ENCODE results near the gene CREB5.

CREB5 gene

DNA sequence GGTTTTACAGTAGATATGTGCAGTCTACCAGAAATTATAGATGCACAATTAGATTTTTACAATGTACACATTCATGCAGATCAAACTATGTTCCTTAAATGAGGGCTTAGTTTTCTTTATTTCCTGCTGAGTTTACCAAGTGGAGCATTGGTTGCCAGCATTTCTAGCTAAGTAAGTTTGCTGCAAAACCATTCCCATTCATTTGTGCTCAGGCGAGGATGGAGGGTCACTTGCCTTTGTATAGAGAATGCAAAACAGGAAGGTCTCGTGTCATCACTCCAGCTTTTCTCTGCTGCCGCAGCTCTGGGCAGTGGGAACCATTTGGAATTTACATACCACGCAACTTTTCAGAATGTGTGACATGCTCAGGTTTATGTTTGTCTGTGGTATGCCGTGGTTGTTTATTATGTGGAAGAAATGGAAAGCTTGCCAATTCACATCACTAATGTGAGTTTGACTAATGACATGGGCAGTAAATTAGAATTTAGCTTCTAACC lies 347.2 kb downstream of the CREB5 start:
- H2BK12ac ChIP-seq (ENCODE audit: low read length in 2 of 2) = no peak overlapping the region
- no peak overlapping the region for H3K4ac ChIP-seq (ENCODE audit: low read depth in 1 of 2, low read length in 2 of 2)
- H2AK5ac ChIP-seq (ENCODE audit: low read length, severe bottlenecking) = no peak overlapping the region
- H3K4me3 ChIP-seq (ENCODE audit: insufficient read depth in 1 of 2, low read depth in 1 of 2, low read length in 2 of 2) = no peak overlapping the region
- H3K4me2 ChIP-seq (ENCODE audit: low read length, poor library complexity, severe bottlenecking) = no peak overlapping the region
- peaks cover 4% of the 10 kb centered on the region for H3K4me1 ChIP-seq (ENCODE audit: control insufficient read depth, insufficient read depth, low read depth, low read length)
- H3K9ac ChIP-seq (ENCODE audit: low read length) = no peak overlapping the region
- no peak overlapping the region for H3K18ac ChIP-seq (ENCODE audit: low read depth in 1 of 2, low read length in 2 of 2)
- H2AFZ ChIP-seq (ENCODE audit: low read depth, low read length) = no peak overlapping the region
- no peak overlapping the region for H3K14ac ChIP-seq (ENCODE audit: low read length in 2 of 2)
- WGBS = 50% methylated on average over 5 of the region's 5 CpGs
- no peaks in the 10 kb centered on the region for H3K9me3 ChIP-seq (ENCODE audit: control insufficient read depth, low read length)
- no peak overlapping the region for H2BK15ac ChIP-seq (ENCODE audit: low read depth, poor library complexity, severe bottlenecking)
- no peak overlapping the region for H2BK120ac ChIP-seq (ENCODE audit: low read depth, low read length)
- H3K27me3 ChIP-seq (ENCODE audit: control insufficient read depth in 1 of 2, insufficient read depth in 1 of 2, low read length in 2 of 2) = no peaks in the 10 kb centered on the region
- H2BK5ac ChIP-seq (ENCODE audit: low read depth, low read length, poor library complexity, severe bottlenecking) = no peak overlapping the region
- no peak overlapping the region for H3K27ac ChIP-seq (ENCODE audit: low read length, poor library complexity, severe bottlenecking)
- DNase-seq = peak; percentile 55
- no peak overlapping the region for H4K8ac ChIP-seq (ENCODE audit: low read length)
- no peak overlapping the region for H4K91ac ChIP-seq (ENCODE audit: low read length)
- peaks cover 10% of the 10 kb centered on the region in 2 experiments for H3K36me3 ChIP-seq (ENCODE audit: control insufficient read depth in 1 of 2, insufficient read depth in 2 of 2, low read depth in 1 of 2, low read length in 2 of 2)
- no peak overlapping the region for H3K23ac ChIP-seq (ENCODE audit: low read length in 2 of 2)
- peaks cover 21% of the 10 kb centered on the region for H3K79me1 ChIP-seq (replicated peaks; ENCODE audit: low read length, poor library complexity, severe bottlenecking)

- H4K8ac ChIP-seq (ENCODE audit: low read length) = no peak overlapping the region
- no peaks in the 10 kb centered on the region for H3K9me3 ChIP-seq (ENCODE audit: control insufficient read depth, low read length)
- no peak overlapping the region for H3K4ac ChIP-seq (ENCODE audit: low read depth in 1 of 2, low read length in 2 of 2)
- no peak overlapping the region for H3K4me2 ChIP-seq (ENCODE audit: low read length, poor library complexity, severe bottlenecking)
- H3K27ac ChIP-seq (ENCODE audit: low read length, poor library complexity, severe bottlenecking) = no peak overlapping the region
- no peaks in the 10 kb centered on the region for H3K27me3 ChIP-seq (ENCODE audit: control insufficient read depth in 1 of 2, insufficient read depth in 1 of 2, low read length in 2 of 2)
- H2AK5ac ChIP-seq (ENCODE audit: low read length, severe bottlenecking) = no peak overlapping the region
- H2BK12ac ChIP-seq (ENCODE audit: low read length in 2 of 2) = no peak overlapping the region
- peaks cover 7 to 10% of the 10 kb centered on the region in 2 experiments for H3K36me3 ChIP-seq (ENCODE audit: control insufficient read depth in 1 of 2, insufficient read depth in 2 of 2, low read depth in 1 of 2, low read length in 2 of 2)
- no peak overlapping the region for H3K14ac ChIP-seq (ENCODE audit: low read length in 2 of 2)
- WGBS = 98% methylated on average over 2 of the region's 2 CpGs
- no peak overlapping the region for H3K9ac ChIP-seq (ENCODE audit: low read length)
- H2BK15ac ChIP-seq (ENCODE audit: low read depth, poor library complexity, severe bottlenecking) = no peak overlapping the region
- no peak overlapping the region for H3K23ac ChIP-seq (ENCODE audit: low read length in 2 of 2)
- H3K4me1 ChIP-seq (ENCODE audit: control insufficient read depth, insufficient read depth, low read depth, low read length) = peaks cover 2% of the 10 kb centered on the region
- no peak overlapping the region for H2BK5ac ChIP-seq (ENCODE audit: low read depth, low read length, poor library complexity, severe bottlenecking)
- no peak overlapping the region for H3K4me3 ChIP-seq (ENCODE audit: insufficient read depth in 1 of 2, low read depth in 1 of 2, low read length in 2 of 2)
- DNase-seq = no peak
- H4K91ac ChIP-seq (ENCODE audit: low read length) = no peak overlapping the region
- no peak overlapping the region for H2BK120ac ChIP-seq (ENCODE audit: low read depth, low read length)
- no peak overlapping the region for H3K18ac ChIP-seq (ENCODE audit: low read depth in 1 of 2, low read length in 2 of 2)
- no peak overlapping the region for H2AFZ ChIP-seq (ENCODE audit: low read depth, low read length)
- H3K79me1 ChIP-seq (replicated peaks; ENCODE audit: low read length, poor library complexity, severe bottlenecking) = peaks cover 19% of the 10 kb centered on the region
Measured at GRCh38 chr7:28761505-28761904, 349.2 kb downstream of the CREB5 start.

DNA sequence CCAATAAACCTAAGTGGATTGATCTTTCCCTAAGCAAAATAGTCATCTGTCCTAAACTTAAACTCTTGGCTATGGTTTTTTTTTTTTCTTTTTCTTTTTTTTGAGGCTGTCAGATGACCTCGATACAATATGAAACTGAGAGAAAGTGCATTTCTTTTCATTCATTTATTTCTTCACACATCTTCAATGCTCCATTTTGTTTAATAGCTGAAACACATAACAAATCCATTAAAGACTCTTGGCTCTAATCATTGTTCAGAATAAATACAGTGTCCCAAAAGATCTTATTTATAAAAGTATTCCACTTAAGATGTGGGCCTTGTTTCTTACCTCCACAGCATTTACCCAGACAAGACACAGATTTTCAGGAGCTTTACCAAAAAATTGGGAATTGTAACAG lies 350.3 kb downstream of the CREB5 start:
- no peaks in the 10 kb centered on the region for H3K9me3 ChIP-seq (ENCODE audit: control insufficient read depth, low read length)
- no peak overlapping the region for H3K14ac ChIP-seq (ENCODE audit: low read length in 2 of 2)
- H3K4me1 ChIP-seq (ENCODE audit: control insufficient read depth, insufficient read depth, low read depth, low read length) = peaks cover 2% of the 10 kb centered on the region
- H4K91ac ChIP-seq (ENCODE audit: low read length) = no peak overlapping the region
- H3K9ac ChIP-seq (ENCODE audit: low read length) = no peak overlapping the region
- no peak overlapping the region for H2AFZ ChIP-seq (ENCODE audit: low read depth, low read length)
- no peak overlapping the region for H2BK12ac ChIP-seq (ENCODE audit: low read length in 2 of 2)
- no peak overlapping the region for H2AK5ac ChIP-seq (ENCODE audit: low read length, severe bottlenecking)
- no peak overlapping the region for H3K18ac ChIP-seq (ENCODE audit: low read depth in 1 of 2, low read length in 2 of 2)
- no peaks in the 10 kb centered on the region for H3K27me3 ChIP-seq (ENCODE audit: control insufficient read depth in 1 of 2, insufficient read depth in 1 of 2, low read length in 2 of 2)
- H3K79me1 ChIP-seq (replicated peaks; ENCODE audit: low read length, poor library complexity, severe bottlenecking) = peaks cover 21% of the 10 kb centered on the region
- H3K4me2 ChIP-seq (ENCODE audit: low read length, poor library complexity, severe bottlenecking) = no peak overlapping the region
- no peak overlapping the region for H3K4ac ChIP-seq (ENCODE audit: low read depth in 1 of 2, low read length in 2 of 2)
- peaks cover 7 to 10% of the 10 kb centered on the region in 2 experiments for H3K36me3 ChIP-seq (ENCODE audit: control insufficient read depth in 1 of 2, insufficient read depth in 2 of 2, low read depth in 1 of 2, low read length in 2 of 2)
- DNase-seq = no peak
- H3K23ac ChIP-seq (ENCODE audit: low read length in 2 of 2) = no peak overlapping the region
- no peak overlapping the region for H2BK5ac ChIP-seq (ENCODE audit: low read depth, low read length, poor library complexity, severe bottlenecking)
- H2BK120ac ChIP-seq (ENCODE audit: low read depth, low read length) = no peak overlapping the region
- no peak overlapping the region for H3K27ac ChIP-seq (ENCODE audit: low read length, poor library complexity, severe bottlenecking)
- H3K4me3 ChIP-seq (ENCODE audit: insufficient read depth in 1 of 2, low read depth in 1 of 2, low read length in 2 of 2) = no peak overlapping the region
- H2BK15ac ChIP-seq (ENCODE audit: low read depth, poor library complexity, severe bottlenecking) = no peak overlapping the region
- no peak overlapping the region for H4K8ac ChIP-seq (ENCODE audit: low read length)
- 100% methylated on average over 1 of the region's 1 CpG for WGBS

GRCh38 chr7:28766359-28766758 lies 354.0 kb downstream of the CREB5 start:
- Histone ChIP-seq H2BK5ac (ENCODE audit: low read depth, low read length, poor library complexity, severe bottlenecking) (no peak overlapping the region), H2BK15ac (ENCODE audit: low read depth, poor library complexity, severe bottlenecking) (no peak overlapping the region), H3K79me1 (replicated peaks; ENCODE audit: low read length, poor library complexity, severe bottlenecking) (peaks cover 21% of the 10 kb centered on the region), H3K23ac (ENCODE audit: low read length in 2 of 2) (no peak overlapping the region), H2AK5ac (ENCODE audit: low read length, severe bottlenecking) (no peak overlapping the region), H3K27ac (ENCODE audit: low read length, poor library complexity, severe bottlenecking) (no peak overlapping the region), H4K8ac (ENCODE audit: low read length) (no peak overlapping the region), H2BK120ac (ENCODE audit: low read depth, low read length) (no peak overlapping the region), H3K27me3 (ENCODE audit: control insufficient read depth in 1 of 2, insufficient read depth in 1 of 2, low read length in 2 of 2) (no peaks in the 10 kb centered on the region), H3K9me3 (ENCODE audit: control insufficient read depth, low read length) (no peaks in the 10 kb centered on the region), H3K4me2 (ENCODE audit: low read length, poor library complexity, severe bottlenecking) (no peak overlapping the region), H3K4ac (ENCODE audit: low read depth in 1 of 2, low read length in 2 of 2) (no peak overlapping the region), H3K9ac (ENCODE audit: low read length) (no peak overlapping the region), H3K36me3 (ENCODE audit: control insufficient read depth in 1 of 2, insufficient read depth in 2 of 2, low read depth in 1 of 2, low read length in 2 of 2) (no peaks in the 10 kb centered on the region), H3K14ac (ENCODE audit: low read length in 2 of 2) (no peak overlapping the region), H3K18ac (ENCODE audit: low read depth in 1 of 2, low read length in 2 of 2) (no peak overlapping the region), H3K4me1 (ENCODE audit: control insufficient read depth, insufficient read depth, low read depth, low read length) (no peaks in the 10 kb centered on the region), H2AFZ (ENCODE audit: low read depth, low read length) (no peak overlapping the region), H4K91ac (ENCODE audit: low read length) (no peak overlapping the region), H3K4me3 (ENCODE audit: insufficient read depth in 1 of 2, low read depth in 1 of 2, low read length in 2 of 2) (peak overlapping the region in 1 of 2 experiments; percentile 4), H2BK12ac (ENCODE audit: low read length in 2 of 2) (no peak overlapping the region)
- 88% methylated on average over 3 of the region's 4 CpGs for WGBS
- DNase-seq = no peak

Measured in mesenchymal stem cell (in vitro differentiated cells and primary cell).